ENCODE data around the gene GIT1. TPM values are rescaled to one million over a fixed set of nuclear protein-coding genes. Genes with fewer than 3 reads are reported as not detected.
A peak's percentile ranks its signal among the peaks of the same experiment; 100 is the strongest.

GIT1 gene
- total and polyA plus RNA-seq, 2 of the 13 experiments (the other 11 are each of a cell fraction or from before 2014, with no cell fraction given), result 14.2 to 30.8 TPM

DNA sequence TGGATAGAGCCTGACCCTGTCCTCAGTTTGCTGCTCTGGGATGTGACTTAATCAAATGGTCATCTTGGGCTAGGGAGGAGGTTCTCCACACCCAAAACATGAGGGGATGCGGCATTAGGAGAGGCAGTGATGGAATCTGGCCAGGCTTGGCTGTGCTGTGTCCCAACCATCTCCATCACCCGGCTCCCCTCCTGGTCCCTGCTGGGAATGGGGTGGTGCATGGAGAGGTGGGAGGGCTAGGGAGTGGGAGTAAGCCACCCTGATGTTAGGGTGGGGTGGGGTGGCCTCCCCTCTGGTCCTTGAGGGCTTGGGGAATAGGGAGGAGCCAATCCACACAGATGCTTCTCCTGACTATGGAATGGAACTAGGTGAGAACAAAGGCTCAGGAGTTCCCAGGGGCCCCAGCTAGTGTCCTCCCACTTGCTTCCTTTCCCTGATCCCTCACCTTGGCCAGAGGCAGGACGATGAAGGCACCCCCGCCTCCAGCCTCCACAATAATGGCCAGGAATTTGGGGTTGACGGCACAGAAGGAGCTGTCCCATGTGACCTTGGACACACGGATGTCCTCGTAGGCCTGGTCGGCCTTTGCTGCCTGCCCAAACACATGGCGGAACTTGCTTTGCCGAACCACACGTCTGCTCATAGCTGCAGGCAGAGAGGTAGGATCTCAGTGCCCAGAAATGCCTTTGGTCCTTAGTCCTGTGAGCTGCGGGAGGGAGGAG, 31.5 kb upstream of the GIT1 start:
- in situ Hi-C loops (cut with HindIII; ENCODE audit: extremely low pct_ligation_motif_present, low pct_unique_long_range_greater_than_20kb) (loop anchor here (10.0 kb wide), 1 partner anchor 154 kb away; no protein-coding TSS in a partner anchor), intact Hi-C loops (cut with micrococcal nuclease; ENCODE audit: unreplicated experiment) (loop anchor here (5.0 kb wide), 1 partner anchor 141 kb away; no protein-coding TSS in a partner anchor)
- TF ChIP-seq ZMAT3 (CRISPR knock-in tag; conservative IDR thresholded peaks at IDR 0.05) (no peak), RFX3 (CRISPR knock-in tag; IDR thresholded peaks at IDR 0.05) (no peak), ZNF543 (CRISPR knock-in tag; IDR thresholded peaks at IDR 0.05) (no peak), GLI4 (CRISPR knock-in tag; IDR thresholded peaks at IDR 0.05; ENCODE audit: borderline replicate concordance) (no peak), ESRRA (CRISPR knock-in tag; IDR thresholded peaks at IDR 0.05; ENCODE audit: low read depth) (no peak), TEAD3 (CRISPR knock-in tag; optimal IDR thresholded peaks at IDR 0.05; ENCODE audit: borderline replicate concordance) (no peak)
- TF ChIP-seq, protein P1, sequence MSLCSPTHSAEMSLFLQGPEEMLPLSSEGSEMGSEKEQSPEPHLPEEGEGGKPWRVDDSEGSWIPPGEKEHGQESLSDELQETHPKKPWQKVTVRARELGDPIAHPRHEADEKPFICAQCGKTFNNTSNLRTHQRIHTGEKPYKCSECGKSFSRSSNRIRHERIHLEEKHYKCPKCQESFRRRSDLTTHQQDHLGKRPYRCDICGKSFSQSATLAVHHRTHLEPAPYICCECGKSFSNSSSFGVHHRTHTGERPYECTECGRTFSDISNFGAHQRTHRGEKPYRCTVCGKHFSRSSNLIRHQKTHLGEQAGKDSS (CRISPR knock-in tag; IDR thresholded peaks at IDR 0.05; ENCODE audit: borderline replicate concordance, low read depth), result no peak
- TF ChIP-seq, protein P2, sequence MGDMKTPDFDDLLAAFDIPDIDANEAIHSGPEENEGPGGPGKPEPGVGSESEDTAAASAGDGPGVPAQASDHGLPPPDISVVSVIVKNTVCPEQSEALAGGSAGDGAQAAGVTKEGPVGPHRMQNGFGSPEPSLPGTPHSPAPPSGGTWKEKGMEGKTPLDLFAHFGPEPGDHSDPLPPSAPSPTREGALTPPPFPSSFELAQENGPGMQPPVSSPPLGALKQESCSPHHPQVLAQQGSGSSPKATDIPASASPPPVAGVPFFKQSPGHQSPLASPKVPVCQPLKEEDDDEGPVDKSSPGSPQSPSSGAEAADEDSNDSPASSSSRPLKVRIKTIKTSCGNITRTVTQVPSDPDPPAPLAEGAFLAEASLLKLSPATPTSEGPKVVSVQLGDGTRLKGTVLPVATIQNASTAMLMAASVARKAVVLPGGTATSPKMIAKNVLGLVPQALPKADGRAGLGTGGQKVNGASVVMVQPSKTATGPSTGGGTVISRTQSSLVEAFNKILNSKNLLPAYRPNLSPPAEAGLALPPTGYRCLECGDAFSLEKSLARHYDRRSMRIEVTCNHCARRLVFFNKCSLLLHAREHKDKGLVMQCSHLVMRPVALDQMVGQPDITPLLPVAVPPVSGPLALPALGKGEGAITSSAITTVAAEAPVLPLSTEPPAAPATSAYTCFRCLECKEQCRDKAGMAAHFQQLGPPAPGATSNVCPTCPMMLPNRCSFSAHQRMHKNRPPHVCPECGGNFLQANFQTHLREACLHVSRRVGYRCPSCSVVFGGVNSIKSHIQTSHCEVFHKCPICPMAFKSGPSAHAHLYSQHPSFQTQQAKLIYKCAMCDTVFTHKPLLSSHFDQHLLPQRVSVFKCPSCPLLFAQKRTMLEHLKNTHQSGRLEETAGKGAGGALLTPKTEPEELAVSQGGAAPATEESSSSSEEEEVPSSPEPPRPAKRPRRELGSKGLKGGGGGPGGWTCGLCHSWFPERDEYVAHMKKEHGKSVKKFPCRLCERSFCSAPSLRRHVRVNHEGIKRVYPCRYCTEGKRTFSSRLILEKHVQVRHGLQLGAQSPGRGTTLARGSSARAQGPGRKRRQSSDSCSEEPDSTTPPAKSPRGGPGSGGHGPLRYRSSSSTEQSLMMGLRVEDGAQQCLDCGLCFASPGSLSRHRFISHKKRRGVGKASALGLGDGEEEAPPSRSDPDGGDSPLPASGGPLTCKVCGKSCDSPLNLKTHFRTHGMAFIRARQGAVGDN (CRISPR knock-in tag; IDR thresholded peaks at IDR 0.05), result peak; percentile 48
- ATAC-seq (no peak), DNase-seq (ENCODE audit: low spot score) (no peak), FAIRE-seq (no peak)
- H3K4me2 ChIP-seq (ENCODE audit: low read depth, low read length), result no peak overlapping the region
- BruUV-seq (replicated peaks), result no TSS peak
- H3K27me3 ChIP-seq (ENCODE audit: control insufficient read depth in 1 of 2, insufficient read depth in 2 of 2, low read length in 2 of 2), result peaks cover 4 to 57% of the 10 kb centered on the region in 2 experiments
- H2AFZ ChIP-seq (ENCODE audit: low read length), result no peak overlapping the region
- no peaks in the 10 kb centered on the region for H3K36me3 ChIP-seq (replicated peaks in 1 of 2; ENCODE audit: control insufficient read depth in 1 of 2, insufficient read depth in 2 of 2, low read length in 2 of 2)
- no peaks in the 10 kb centered on the region for H3K79me2 ChIP-seq (ENCODE audit: insufficient read depth, low read length)
- no peak overlapping the region for H3K9ac ChIP-seq (ENCODE audit: insufficient read depth, low read depth, low read length)
- H3K4me3 ChIP-seq (replicated peaks in 1 of 3; ENCODE audit: insufficient read depth in 1 of 3, low read depth in 2 of 3, low read length in 3 of 3), result no peak overlapping the region
- ChIA-PET CTCF (ENCODE audit: low intra/inter-chr PET ratio, low total read pairs) (no interaction called here), POLR2A (no interaction called here)
- H4K20me1 ChIP-seq (ENCODE audit: insufficient read depth, low read length), result no peaks in the 10 kb centered on the region
- peaks cover 62% of the 10 kb centered on the region for H3K4me1 ChIP-seq (ENCODE audit: insufficient read depth, low read length)
- WGBS (ENCODE audit: low lambda C conversion rate), result 41% methylated on average over 11 of the region's 12 CpGs
- no peaks in the 10 kb centered on the region for H3K9me3 ChIP-seq (ENCODE audit: low read length)
- no peak overlapping the region for H3K27ac ChIP-seq (ENCODE audit: extremely low read length, insufficient read depth, low read length)
